Cardiac muscle cell (in vitro differentiated cells and primary cell): ENCODE measurements around the gene VPS72. TPM values are rescaled to one million over a fixed set of nuclear protein-coding genes. Genes with fewer than 3 reads are reported as not detected.
A peak's percentile ranks its signal among the peaks of the same experiment; 100 is the strongest.
"Not testable (repeated sequence)": the region's sequence is repeated elsewhere in the genome, so short reads cannot be mapped to it uniquely, and the experiment has no call there.

Experiments
- DNase-seq, 2 donors: peaks; one replicate each; pipeline versions ENCODE4 v3.0.0 to v3.0.0-alpha.2; 2010 to 2017; ENCODE audit warnings: low read depth in 1 of 2, low spot score in 1 of 2
- H3K27ac ChIP-seq: fragments of 200-600 bp; sonication (generic); 2 replicates; pipeline ENCODE4 v1.5.1; 2016
- H3K27me3 ChIP-seq: fragments of 200-600 bp; sonication (generic); 2 replicates; pipeline ENCODE4 v1.6.0; 2016; ENCODE audit warnings: control low read depth
- H3K36me3 ChIP-seq: fragments of 200-600 bp; sonication (generic); 2 replicates; pipeline ENCODE4 v1.5.1; 2016; ENCODE audit warnings: control low read depth
- H3K4me1 ChIP-seq: fragments of 200-600 bp; sonication (generic); 2 replicates; pipeline ENCODE4 v1.8.1; 2017; ENCODE audit warnings: low read depth, mild to moderate bottlenecking, mixed run types
- H3K4me3 ChIP-seq: fragments of 200-600 bp; sonication (generic); 2 replicates; pipeline ENCODE4 v1.5.1; 2016; ENCODE audit warnings: mild to moderate bottlenecking
- H3K9me3 ChIP-seq: fragments of 200-600 bp; sonication (generic); 2 replicates; pipeline ENCODE4 v1.5.1; 2017; ENCODE audit warnings: low read depth, mild to moderate bottlenecking, control low read depth
- CTCF ChIP-seq: IDR thresholded peaks from 2 replicates; pipeline ENCODE4 v1.5.1; 2012; ENCODE audit warnings: low read depth, mild to moderate bottlenecking, low read length
- polyA plus RNA-seq: library from polyadenylated mRNA; unstranded; fragments of >200 nt; fragmentation: Nextera tagmentation; extraction: Ambion mirVana; gene quantifications from 2 replicates; pipeline ENCODE4 v1.2.1, GENCODE V29; 2016
- total RNA-seq: library from RNA; depleted of rRNA; stranded (reverse); fragments of >200 nt; gene quantifications from 2 replicates; pipeline ENCODE4 v1.2.3, GENCODE V29; 2016

VPS72 gene
- total and polyA plus RNA-seq, 2 experiments from 2014 or later = 60.0 to 64.7 TPM

DNA sequence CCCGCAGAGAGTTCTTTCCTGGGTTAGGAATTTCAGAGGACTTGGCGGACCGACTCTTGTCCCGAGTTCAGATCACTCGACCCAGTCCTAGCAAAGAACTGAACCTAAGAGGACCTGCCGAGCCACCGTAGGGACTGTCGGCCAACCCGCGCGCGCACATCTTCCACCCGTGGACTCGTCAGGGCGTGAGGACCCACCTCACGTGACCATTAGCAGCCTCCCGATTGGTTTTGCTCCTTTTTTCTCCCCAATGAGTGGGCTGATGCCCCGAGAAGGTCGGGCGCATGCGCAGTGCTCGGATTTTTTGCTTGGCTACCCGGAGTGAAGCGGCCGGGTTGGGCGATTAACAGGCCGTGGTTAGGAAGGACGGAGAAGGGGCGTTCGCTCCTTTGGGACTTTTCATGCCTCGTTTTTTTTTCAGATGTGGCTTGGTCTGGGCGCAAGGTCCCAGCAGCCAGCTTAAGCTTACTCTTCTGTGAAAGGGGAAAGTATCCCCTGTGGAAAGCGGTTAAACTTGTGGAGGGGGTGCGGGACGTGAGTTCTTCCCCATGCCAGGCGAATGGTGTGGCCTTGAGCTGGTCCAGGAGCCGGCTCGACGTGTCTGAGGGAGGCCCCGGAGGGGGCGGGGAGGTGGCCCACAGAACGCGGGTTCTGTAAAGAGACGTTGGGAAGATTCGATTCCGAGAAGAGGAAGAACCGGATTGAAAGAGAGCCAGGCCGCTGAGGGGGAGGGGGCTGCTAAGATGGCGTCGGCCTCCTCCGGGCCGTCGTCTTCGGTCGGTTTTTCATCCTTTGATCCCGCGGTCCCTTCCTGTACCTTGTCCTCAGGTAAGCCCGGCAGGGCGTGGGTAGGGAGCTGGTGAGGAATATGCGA is 8.5 kb upstream of the VPS72 start, which contains the start of gene PIP5K1A:
Gene PIP5K1A (plus strand): TSS at position 299 of the 874 bp plus-strand sequence. CDS start 445 bp downstream, at position 744.
- Histone ChIP-seq H3K9me3 (no peaks in the 10 kb centered on the region), H3K36me3 (peaks cover 3% of the 10 kb centered on the region), H3K4me3 (peak within 1 kb of the TSS; percentile 77), H3K27me3 (no peaks in the 10 kb centered on the region), H3K27ac (peak within 1 kb of the TSS; percentile 94), H3K4me1 (peaks cover 6% of the 10 kb centered on the region)
- DNase-seq = peak; percentile 99
- no peak for TF ChIP-seq CTCF

DNA sequence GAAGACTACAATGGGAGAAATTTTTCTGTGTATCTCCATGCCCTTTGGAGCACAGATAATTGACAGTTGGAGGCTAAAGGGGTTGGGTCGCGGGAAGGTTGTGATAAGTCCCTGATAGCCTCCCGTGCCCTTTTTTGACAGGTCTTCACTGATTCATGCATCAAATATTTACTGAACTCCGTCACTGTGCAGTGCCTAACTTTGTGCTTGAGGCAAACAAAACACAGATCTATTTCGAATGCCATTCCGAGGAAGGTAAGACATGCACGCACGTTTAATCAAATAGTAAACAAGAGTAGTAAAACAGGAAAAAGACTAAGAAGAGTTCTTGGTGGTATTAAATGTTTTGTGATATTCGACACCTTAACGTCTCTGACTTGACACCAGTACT is 7.9 kb upstream of the VPS72 start:
- DNase-seq = no peak
- no peaks in the 10 kb centered on the region for H3K9me3 ChIP-seq
- peak overlapping the region; percentile 77 for H3K4me3 ChIP-seq
- H3K36me3 ChIP-seq = peaks cover 1% of the 10 kb centered on the region
- peak overlapping the region; percentile 94 for H3K27ac ChIP-seq
- H3K4me1 ChIP-seq = peaks cover 6% of the 10 kb centered on the region
- no peak for TF ChIP-seq CTCF
- H3K27me3 ChIP-seq = no peaks in the 10 kb centered on the region

GRCh38 chr1:151196292-151196800 is 6.3 kb upstream of the VPS72 start:
- no peaks in the 10 kb centered on the region for H3K36me3 ChIP-seq
- H3K4me3 ChIP-seq = no peak overlapping the region
- H3K27me3 ChIP-seq = no peaks in the 10 kb centered on the region
- DNase-seq = peak; percentile 75 to 89
- peaks cover 6% of the 10 kb centered on the region for H3K4me1 ChIP-seq
- H3K27ac ChIP-seq = no peak overlapping the region
- peak; percentile 56 for TF ChIP-seq CTCF
- H3K9me3 ChIP-seq = no peaks in the 10 kb centered on the region

DNA sequence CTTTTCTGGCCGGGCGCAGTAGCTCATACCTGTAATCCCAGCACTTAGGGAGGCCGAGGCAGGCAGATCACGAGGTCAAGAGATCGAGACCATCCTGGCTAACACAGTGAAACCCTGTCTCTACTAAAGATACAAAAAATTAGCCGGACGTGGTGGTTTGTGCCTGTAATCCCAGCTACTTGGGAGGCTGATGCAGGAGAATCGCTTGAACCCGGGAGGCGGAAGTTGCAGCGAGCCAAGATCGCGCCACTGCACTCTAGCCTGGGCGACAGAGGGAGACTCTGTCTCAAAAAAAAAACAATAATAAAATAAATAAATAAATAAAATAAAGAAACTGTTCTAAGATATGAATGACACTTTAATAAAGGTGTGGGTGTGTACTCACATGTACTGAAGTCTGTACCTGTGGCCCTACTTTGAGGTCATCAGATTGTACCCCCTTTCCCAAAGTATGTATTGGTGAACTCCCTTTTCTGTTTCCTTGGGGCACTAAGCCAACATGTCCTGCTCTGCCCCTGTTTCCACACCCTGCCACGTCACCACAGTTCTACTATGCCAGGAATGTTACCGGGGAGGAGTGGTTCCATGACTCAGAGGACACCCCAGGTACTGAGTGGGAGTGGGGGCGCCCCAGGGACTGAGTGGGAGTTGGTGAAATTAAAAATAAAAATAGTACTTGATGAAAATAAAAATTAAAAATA is 5.0 kb upstream of the VPS72 start:
- not testable (repeated sequence) for H3K27me3 ChIP-seq, H3K9me3 ChIP-seq, H3K4me1 ChIP-seq, H3K4me3 ChIP-seq, H3K27ac ChIP-seq, H3K36me3 ChIP-seq
- DNase-seq = peak in 1 of 2 donors; percentile 92

DNA sequence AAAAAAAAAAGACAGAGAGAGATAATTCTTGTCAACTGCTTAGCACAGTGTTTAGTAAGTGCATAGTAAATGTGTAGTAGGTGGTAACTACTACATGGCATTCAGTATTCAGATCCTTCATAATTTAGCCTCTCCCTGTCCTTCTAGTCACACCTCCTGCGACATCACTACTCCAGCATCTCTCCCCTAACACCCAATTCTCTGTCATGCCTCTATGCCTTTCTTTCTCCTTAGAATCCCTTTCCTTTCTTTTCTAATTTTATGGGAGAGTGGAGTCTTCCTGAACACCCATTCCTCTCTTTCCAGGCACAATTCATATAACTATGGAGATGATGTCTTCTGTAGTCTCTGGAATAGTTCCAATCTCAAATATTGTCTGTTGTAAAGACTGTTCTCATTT is 3.9 kb upstream of the VPS72 start:
- Histone ChIP-seq H3K36me3 (no peaks in the 10 kb centered on the region), H3K4me1 (no peaks in the 10 kb centered on the region), H3K27me3 (no peaks in the 10 kb centered on the region), H3K27ac (no peak overlapping the region), H3K4me3 (no peak overlapping the region), H3K9me3 (no peaks in the 10 kb centered on the region)
- DNase-seq = no peak
- no peak for TF ChIP-seq CTCF
